GM18867 (cell line): ENCODE results near the gene SERINC2.
"Not testable (repeated sequence)": the region's sequence is repeated elsewhere in the genome, so short reads cannot be mapped to it uniquely, and the experiment has no call there.

ENCODE experiments used
- ATAC-seq: cut with Tn5 transposase; IDR thresholded peaks from one replicate; pipeline ENCODE4 v1.9.1; 2021; ENCODE audit warnings: mild to moderate bottlenecking, moderate library complexity; ENCODE audit not compliant: unreplicated experiment

The SERINC2 gene

GRCh38 chr1:31431351-31432257 lies 18.6 kb downstream of the SERINC2 start:
- ATAC-seq, result not testable (repeated sequence)

GRCh38 chr1:31432592-31433395 lies 19.8 kb downstream of the SERINC2 start:
- no peak for ATAC-seq

GRCh38 chr1:31433396-31433930 lies 20.4 kb downstream of the SERINC2 start:
- no peak for ATAC-seq

GRCh38 chr1:31434101-31434871 lies 21.3 kb downstream of the SERINC2 start:
- no peak for ATAC-seq

- no peak for ATAC-seq
Measured at GRCh38 chr1:31434979-31435378, 22.0 kb downstream of the SERINC2 start.

- ATAC-seq, result no peak
Measured at GRCh38 chr1:31435471-31436409, 22.7 kb downstream of the SERINC2 start.

- no peak for ATAC-seq
Measured at GRCh38 chr1:31436596-31437432, 23.8 kb downstream of the SERINC2 start.

GRCh38 chr1:31437433-31438037 lies 24.5 kb downstream of the SERINC2 start:
- no peak for ATAC-seq

- no peak for ATAC-seq
Measured at GRCh38 chr1:31439276-31439675, 26.3 kb downstream of the SERINC2 start.

GRCh38 chr1:31441073-31441472 lies 28.1 kb downstream of the SERINC2 start:
- no peak for ATAC-seq

GRCh38 chr1:31441558-31441957 lies 28.5 kb downstream of the SERINC2 start:
- ATAC-seq, result no peak

GRCh38 chr1:31441970-31442647 lies 29.1 kb downstream of the SERINC2 start:
- ATAC-seq, result no peak

- no peak for ATAC-seq
Measured at GRCh38 chr1:31442648-31442994, 29.6 kb downstream of the SERINC2 start.

GRCh38 chr1:31443673-31444072 lies 30.7 kb downstream of the SERINC2 start:
- ATAC-seq, result no peak

GRCh38 chr1:31444725-31445448 lies 31.9 kb downstream of the SERINC2 start:
- ATAC-seq, result no peak

- no peak for ATAC-seq
Measured at GRCh38 chr1:31445951-31446350, 32.9 kb downstream of the SERINC2 start.

- ATAC-seq, result no peak
Measured at GRCh38 chr1:31447210-31447609, 34.2 kb downstream of the SERINC2 start.
